Spleen (tissue), 11 donors: ENCODE measurements around the gene CSNK2B. TPM values are rescaled to one million over a fixed set of nuclear protein-coding genes. Genes with fewer than 3 reads are reported as not detected.

Source experiments
- DNase-seq: peaks from one replicate; pipeline ENCODE4 v3.0.0-alpha.2; 2020
- H3K27ac ChIP-seq, 8 donors: fragments of 200-600 bp; sonication (generic) in 7 of 8; 1 replicate in 4 of 8; 2 replicates in 4 of 8; pipeline versions ENCODE4 v1.5.0 to v1.8.0; 2016 to 2021; ENCODE audit warnings: inconsistent platforms in 4 of 8, mild to moderate bottlenecking in 4 of 8, moderate library complexity in 1 of 8
- H3K27me3 ChIP-seq, 7 donors: fragments of 200-600 bp; sonication (generic) in 6 of 7; replicated peaks in 1 of 7; 1 replicate in 4 of 7; 2 replicates in 3 of 7; pipeline versions ENCODE4 v1.5.0 to v1.8.0; 2016 to 2021; ENCODE audit warnings: inconsistent platforms in 3 of 7, mild to moderate bottlenecking in 1 of 7
- H3K36me3 ChIP-seq, 6 donors: fragments of 200-600 bp; sonication (generic) in 5 of 6; 1 replicate in 4 of 6; 2 replicates in 2 of 6; pipeline versions ENCODE4 v1.5.0 to v1.8.0; 2016 to 2021; ENCODE audit warnings: inconsistent platforms in 2 of 6
- H3K4me1 ChIP-seq, 6 donors: fragments of 200-600 bp; sonication (generic) in 5 of 6; 1 replicate in 3 of 6; 2 replicates in 3 of 6; pipeline versions ENCODE4 v1.5.0 to v1.8.0; 2016 to 2021; ENCODE audit warnings: inconsistent platforms in 3 of 6
- H3K4me3 ChIP-seq, 8 donors: fragments of 200-600 bp; sonication (generic) in 7 of 8; 1 replicate in 4 of 8; 2 replicates in 4 of 8; pipeline versions ENCODE4 v1.5.0 to v1.8.0; 2016 to 2021; ENCODE audit warnings: inconsistent platforms in 4 of 8, mild to moderate bottlenecking in 4 of 8, moderate library complexity in 2 of 8
- H3K9me3 ChIP-seq, 8 donors: fragments of 200-600 bp; sonication (generic) in 7 of 8; 1 replicate in 4 of 8; 2 replicates in 4 of 8; pipeline versions ENCODE4 v1.5.0 to v1.8.0; 2016 to 2021; ENCODE audit warnings: inconsistent platforms in 4 of 8
- POLR2A ChIP-seq, 3 donors: fragments of 450-650 bp; IDR thresholded peaks; one replicate each; pipeline ENCODE4 v1.5.1; 2017; ENCODE audit warnings: antibody characterized with exemption in 3 of 3, mild to moderate bottlenecking in 1 of 3
- POLR2AphosphoS5 ChIP-seq, 3 donors: sonication (generic); formaldehyde crosslinking; IDR thresholded peaks; one replicate each; pipeline ENCODE4 v1.5.1; 2017; ENCODE audit warnings: antibody characterized with exemption in 3 of 3
- WGBS, 5 donors: extraction: QIAGEN DNeasy Blood & Tissue Kit in 3 of 5; methylation state at CpG; one replicate each; pipeline versions ENCODE4 v1.1.5 to v1.1.7; 2013 to 2018; 5-methylcytosine and 5-hydroxymethylcytosine counted together
- intact Hi-C: fragments of 100-400 bp; cut with DNase I; formaldehyde crosslinking; loops from one replicate; pipeline ENCODE4 v1.15.0; 2023; ENCODE audit warnings: low total_unique reads
- polyA plus RNA-seq, 3 donors: library from polyadenylated mRNA; stranded (reverse); fragments of 200-250 nt; gene quantifications; one replicate each; pipeline ENCODE4 v1.2.1, GENCODE V29; 2013
- total RNA-seq, 7 donors: library from RNA; depleted of rRNA in 3 of 7; stranded (reverse); fragments of >200 nt in 3 of 7; fragmentation: NEBNext Ultra II Directional in 4 of 7; extraction: Animal tissue kit (Norgen Biotek cat#: 25700) in 4 of 7; gene quantifications; one replicate each; pipeline versions ENCODE4 v1.1.0 to v1.2.1, GENCODE V29; 2016 to 2021
- TF ChIP-seq, protein P1 (sequence below), 11 experiments: fragments of 200-600 bp in 7 of 11; fragments of 450-650 bp in 4 of 11; sonication (generic) in 4 of 11; IDR thresholded peaks in 8 of 11; conservative IDR thresholded peaks in 3 of 11; 1 replicate in 7 of 11; 2 replicates in 4 of 11; pipeline versions ENCODE4 v1.4.0 to v1.8.0; 2016 to 2021; ENCODE audit warnings: antibody characterized with exemption in 11 of 11, inconsistent platforms in 4 of 11, mild to moderate bottlenecking in 1 of 11
- donor health status: healthy with polysubstance abuse.
- donor health status: DM: no; HTN: no; CAD: no; lungs with moderate emphysema.
- donor health status: DM: no; HTN: no; CAD: no.
- donor health status: Bipolar disorder and iron deficiency.
- donor health status: healthy.
- donor health status: DM: no; HTN: no; CAD: no.
- donor health status: DM: yes; HTN: yes; CAD: no.

CSNK2B gene
- total and polyA plus RNA-seq, 10 donors, result 122 to 294 (median 145) TPM

DNA sequence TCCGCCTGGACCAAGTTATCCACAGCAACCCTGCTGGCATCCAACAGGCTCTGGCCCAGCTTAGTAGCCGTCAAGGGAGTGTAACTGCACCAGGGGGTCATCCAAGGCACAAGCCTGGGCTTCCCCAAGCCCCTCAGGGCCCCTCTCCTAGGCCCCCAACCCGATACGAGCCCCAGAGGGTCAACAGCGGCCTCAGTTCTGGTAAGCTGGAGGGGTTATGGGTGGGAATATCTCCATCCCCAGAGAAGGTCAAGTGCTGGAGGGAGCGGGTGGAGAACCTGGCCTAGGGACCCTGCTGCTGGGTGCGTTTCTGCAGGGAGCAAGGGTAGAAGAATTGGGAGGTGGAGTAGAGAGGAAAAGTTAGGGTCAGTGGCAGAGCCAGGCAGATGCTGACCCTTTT is 32.4 kb upstream of the CSNK2B start:
- DNase-seq, result no peak
- no peak overlapping the region for H3K27ac ChIP-seq
- no peaks in the 10 kb centered on the region for H3K9me3 ChIP-seq
- no peaks in the 10 kb centered on the region for H3K27me3 ChIP-seq
- H3K36me3 ChIP-seq, result peaks cover 0 to 100% (median 100%) of the 10 kb centered on the region in 6 donors
- intact Hi-C loops, result no loop called here
- no peak overlapping the region for H3K4me3 ChIP-seq
- WGBS, 5 donors, result 91 to 97% (median 96%) methylated on average over 7 of the region's 7 CpGs
- peaks cover 0 to 6% (median 0%) of the 10 kb centered on the region in 6 donors for H3K4me1 ChIP-seq
- TF ChIP-seq, protein P1, sequence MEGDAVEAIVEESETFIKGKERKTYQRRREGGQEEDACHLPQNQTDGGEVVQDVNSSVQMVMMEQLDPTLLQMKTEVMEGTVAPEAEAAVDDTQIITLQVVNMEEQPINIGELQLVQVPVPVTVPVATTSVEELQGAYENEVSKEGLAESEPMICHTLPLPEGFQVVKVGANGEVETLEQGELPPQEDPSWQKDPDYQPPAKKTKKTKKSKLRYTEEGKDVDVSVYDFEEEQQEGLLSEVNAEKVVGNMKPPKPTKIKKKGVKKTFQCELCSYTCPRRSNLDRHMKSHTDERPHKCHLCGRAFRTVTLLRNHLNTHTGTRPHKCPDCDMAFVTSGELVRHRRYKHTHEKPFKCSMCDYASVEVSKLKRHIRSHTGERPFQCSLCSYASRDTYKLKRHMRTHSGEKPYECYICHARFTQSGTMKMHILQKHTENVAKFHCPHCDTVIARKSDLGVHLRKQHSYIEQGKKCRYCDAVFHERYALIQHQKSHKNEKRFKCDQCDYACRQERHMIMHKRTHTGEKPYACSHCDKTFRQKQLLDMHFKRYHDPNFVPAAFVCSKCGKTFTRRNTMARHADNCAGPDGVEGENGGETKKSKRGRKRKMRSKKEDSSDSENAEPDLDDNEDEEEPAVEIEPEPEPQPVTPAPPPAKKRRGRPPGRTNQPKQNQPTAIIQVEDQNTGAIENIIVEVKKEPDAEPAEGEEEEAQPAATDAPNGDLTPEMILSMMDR (IDR thresholded peaks at IDR 0.05 in 8 of 11, conservative IDR thresholded peaks at IDR 0.05 in 3 of 11), result no peak
- peak; percentile 20 to 55 (median 29) for TF ChIP-seq POLR2AphosphoS5 (IDR thresholded peaks at IDR 0.05)
- no peak for TF ChIP-seq POLR2A (IDR thresholded peaks at IDR 0.05)

DNA sequence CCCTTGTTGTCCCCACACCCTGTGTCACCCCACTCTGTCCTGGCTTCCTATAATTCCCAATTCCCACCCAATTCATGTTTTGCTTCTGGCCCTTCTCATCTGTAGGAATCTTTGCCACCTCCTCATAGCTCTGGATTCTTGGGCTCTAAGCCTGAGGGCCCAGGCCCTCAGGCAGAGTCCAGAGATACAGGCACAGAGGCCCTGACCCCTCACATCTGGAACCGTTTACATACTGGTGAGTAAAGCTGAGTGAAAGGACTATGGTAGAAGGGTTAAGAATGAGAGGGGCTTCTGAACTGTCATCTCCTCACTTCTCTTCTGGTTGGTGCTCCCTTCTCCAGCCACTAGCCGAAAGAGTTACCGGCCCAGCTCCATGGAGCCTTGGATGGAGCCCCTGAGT is 31.7 kb upstream of the CSNK2B start:
- DNase-seq, result no peak
- intact Hi-C loops, result no loop called here
- Histone ChIP-seq H3K4me3 (no peak overlapping the region), H3K27ac (no peak overlapping the region), H3K9me3 (no peaks in the 10 kb centered on the region), H3K4me1 (peaks cover 0 to 6% (median 0%) of the 10 kb centered on the region in 6 donors), H3K36me3 (peaks cover 0 to 100% (median 99%) of the 10 kb centered on the region in 6 donors), H3K27me3 (no peaks in the 10 kb centered on the region)
- TF ChIP-seq, protein P1 (IDR thresholded peaks at IDR 0.05 in 8 of 11, conservative IDR thresholded peaks at IDR 0.05 in 3 of 11), result no peak
- TF ChIP-seq POLR2A (IDR thresholded peaks at IDR 0.05) (no peak), POLR2AphosphoS5 (IDR thresholded peaks at IDR 0.05) (no peak)
- WGBS, 5 donors, result 76 to 94% (median 88%) methylated on average over 3 of the region's 3 CpGs

DNA sequence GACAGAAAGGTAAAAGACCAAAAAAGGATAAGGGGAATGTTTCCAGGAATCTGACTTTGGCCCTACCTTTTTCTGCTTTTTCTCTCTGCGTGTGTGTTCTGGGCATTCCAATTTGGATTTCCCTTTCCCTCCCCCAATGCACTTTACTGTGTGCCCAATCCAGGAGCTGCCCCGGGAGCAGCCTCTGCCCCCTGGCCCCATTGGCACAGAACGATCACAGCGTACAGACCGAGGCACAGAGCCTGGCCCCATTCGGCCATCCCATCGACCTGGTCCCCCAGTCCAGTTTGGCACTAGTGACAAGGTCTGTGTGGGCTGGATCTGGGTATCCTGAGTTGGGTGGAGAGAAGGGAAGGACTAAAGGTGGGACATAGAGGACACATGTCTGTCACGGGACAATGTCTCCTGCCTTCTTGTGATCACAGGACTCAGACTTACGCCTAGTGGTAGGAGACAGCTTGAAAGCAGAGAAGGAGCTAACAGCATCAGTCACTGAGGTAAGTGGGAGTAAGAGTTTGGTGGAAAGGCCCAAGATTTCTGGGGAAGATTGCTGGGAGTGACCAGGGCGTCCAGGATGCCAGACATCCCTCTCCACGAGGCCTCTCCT is 30.8 kb upstream of the CSNK2B start:
- Histone ChIP-seq H3K36me3 (peaks cover 0 to 100% (median 99%) of the 10 kb centered on the region in 6 donors), H3K4me1 (peaks cover 0 to 11% (median 2%) of the 10 kb centered on the region in 6 donors), H3K4me3 (no peak overlapping the region), H3K9me3 (no peaks in the 10 kb centered on the region), H3K27me3 (no peaks in the 10 kb centered on the region), H3K27ac (no peak overlapping the region)
- DNase-seq, result no peak
- WGBS, 5 donors, result 78 to 92% (median 87%) methylated on average over 11 of the region's 11 CpGs
- TF ChIP-seq POLR2A (IDR thresholded peaks at IDR 0.05) (no peak), POLR2AphosphoS5 (IDR thresholded peaks at IDR 0.05) (peak in 2 of 3 donors; percentile 31 to 51)
- TF ChIP-seq, protein P1 (IDR thresholded peaks at IDR 0.05 in 8 of 11, conservative IDR thresholded peaks at IDR 0.05 in 3 of 11), result no peak
- intact Hi-C loops, result no loop called here

DNA sequence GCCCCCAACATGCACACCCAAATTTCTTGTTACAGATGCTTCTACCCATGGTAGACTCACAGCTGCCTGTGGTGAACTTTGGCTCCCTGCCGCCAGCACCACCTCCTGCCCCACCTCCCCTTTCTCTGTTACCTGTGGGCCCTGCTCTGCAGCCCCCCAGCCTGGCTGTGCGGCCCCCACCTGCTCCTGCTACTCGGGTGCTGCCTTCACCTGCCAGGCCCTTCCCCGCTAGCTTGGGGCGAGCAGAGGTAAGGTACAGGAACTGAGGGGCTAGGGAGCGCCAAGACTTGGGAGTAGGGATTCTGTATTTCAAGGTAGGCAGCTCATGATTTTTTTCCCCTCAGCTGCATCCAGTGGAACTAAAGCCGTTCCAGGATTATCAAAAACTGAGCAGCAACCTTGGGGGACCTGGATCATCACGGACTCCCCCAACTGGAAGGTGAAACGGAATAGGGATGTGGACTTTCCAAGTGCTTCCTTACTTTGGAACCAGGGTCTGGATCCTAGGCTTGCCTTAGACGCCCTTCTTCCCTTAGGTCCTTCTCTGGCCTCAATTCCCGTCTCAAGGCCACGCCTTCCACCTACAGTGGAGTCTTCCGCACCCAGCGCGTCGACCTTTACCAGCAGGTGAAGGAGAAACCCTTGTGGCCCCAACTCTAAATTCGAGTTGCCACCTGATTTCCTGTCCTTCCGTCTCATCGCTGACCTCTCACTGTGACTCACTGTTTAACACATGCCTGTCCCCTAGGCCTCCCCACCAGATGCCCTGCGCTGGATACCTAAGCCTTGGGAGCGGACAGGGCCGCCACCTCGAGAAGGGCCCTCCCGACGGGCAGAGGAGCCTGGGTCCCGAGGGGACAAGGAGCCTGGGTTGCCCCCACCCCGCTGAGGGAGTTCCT is 28.9 kb upstream of the CSNK2B start:
- WGBS, 5 donors, result 79 to 86% (median 83%) methylated on average over 25 to 27 of the region's 27 CpGs
- no peaks in the 10 kb centered on the region for H3K27me3 ChIP-seq
- peaks cover 0 to 14% (median 2%) of the 10 kb centered on the region in 6 donors for H3K4me1 ChIP-seq
- no peaks in the 10 kb centered on the region for H3K9me3 ChIP-seq
- TF ChIP-seq, protein P1 (IDR thresholded peaks at IDR 0.05 in 8 of 11, conservative IDR thresholded peaks at IDR 0.05 in 3 of 11), result no peak
- peak; percentile 30 to 70 (median 54) for TF ChIP-seq POLR2AphosphoS5 (IDR thresholded peaks at IDR 0.05)
- peaks cover 0 to 100% (median 99%) of the 10 kb centered on the region in 6 donors for H3K36me3 ChIP-seq
- intact Hi-C loops, result no loop called here
- H3K27ac ChIP-seq, result no peak overlapping the region
- DNase-seq, result no peak
- H3K4me3 ChIP-seq, result no peak overlapping the region
